HepG2 (cell line): ENCODE results near the gene PGP. TPM values are rescaled to one million over a fixed set of nuclear protein-coding genes. Genes with fewer than 3 reads are reported as not detected.

ENCODE experiments used
- ARHGAP35 ChIP-seq: sonication (generic); formaldehyde crosslinking; IDR thresholded peaks from 2 replicates; pipeline ENCODE4 v1.9.0; 2022; ENCODE audit warnings: mild to moderate bottlenecking, inconsistent platforms, moderate library complexity, missing genetic modification reagents, borderline replicate concordance
- CBFB ChIP-seq: sonication (generic); formaldehyde crosslinking; IDR thresholded peaks from 2 replicates; pipeline ENCODE4 v1.4.0; 2020; ENCODE audit warnings: missing genetic modification reagents
- HDAC2 ChIP-seq: sonication (generic); formaldehyde crosslinking; IDR thresholded peaks from 2 replicates; pipeline ENCODE4 v1.4.0; 2020; ENCODE audit warnings: missing genetic modification reagents
- ISL2 ChIP-seq: sonication (generic); formaldehyde crosslinking; IDR thresholded peaks from 2 replicates; pipeline ENCODE4 v1.5.0; 2020; ENCODE audit warnings: missing genetic modification reagents
- JARID2 ChIP-seq: sonication (generic); formaldehyde crosslinking; IDR thresholded peaks from 2 replicates; pipeline ENCODE4 v1.8.1; 2023; ENCODE audit warnings: missing genetic modification reagents, inconsistent platforms; ENCODE audit not compliant: insufficient replicate concordance
- KMT2A ChIP-seq: sonication (generic); formaldehyde crosslinking; IDR thresholded peaks from 2 replicates; pipeline ENCODE4 v1.4.0; 2020; ENCODE audit warnings: missing genetic modification reagents
- NR2F1 ChIP-seq, 2 experiments: fragments of 450-650 bp in 1 of 2; formaldehyde crosslinking in 1 of 2; IDR thresholded peaks; 2 replicates each; pipeline versions ENCODE4 v1.5.0 to v1.6.1; 2016 to 2020; ENCODE audit warnings: mild to moderate bottlenecking in 1 of 2, missing compliant biosample characterization in 1 of 2, missing genetic modification reagents in 1 of 2, moderate library complexity in 1 of 2
- ZNF326 ChIP-seq: sonication (generic); formaldehyde crosslinking; IDR thresholded peaks from 2 replicates; pipeline ENCODE4 v1.4.0; 2020; ENCODE audit warnings: missing genetic modification reagents, borderline replicate concordance
- ZNF556 ChIP-seq: sonication (generic); formaldehyde crosslinking; IDR thresholded peaks from 2 replicates; pipeline ENCODE4 v1.4.0; 2020; ENCODE audit warnings: mild to moderate bottlenecking, missing genetic modification reagents, borderline replicate concordance
- ZSCAN9 ChIP-seq: IDR thresholded peaks from 2 replicates; pipeline ENCODE4 v1.6.1; 2016; ENCODE audit warnings: borderline replicate concordance
- polyA plus RNA-seq, 8 experiments: library from polyadenylated mRNA; depleted of rRNA in 3 of 8; stranded (reverse) in 7 of 8; unstranded in 1 of 8; fragments of >200 nt; fragmentation: Illumina TruSeq in 4 of 8; extraction: Trizol in 4 of 8; gene quantifications; 2 replicates each; pipeline versions ENCODE4 v1.2.1 to v1.2.3, GENCODE V29; 2011 to 2016; ENCODE audit warnings: low read depth in 4 of 8, missing spikeins in 1 of 8, mixed read lengths in 1 of 8; ENCODE audit not compliant: insufficient read depth in 1 of 8
- total RNA-seq, 5 experiments: library from RNA; depleted of rRNA; stranded (reverse); fragments of >200 nt; fragmentation: Illumina TruSeq; extraction: Trizol; gene quantifications; 2 replicates each; pipeline ENCODE4 v1.2.3, GENCODE V29; 2016; ENCODE audit warnings: low read depth in 1 of 5
- TF ChIP-seq, protein P1 (sequence below): sonication (generic); formaldehyde crosslinking; conservative IDR thresholded peaks from 2 replicates; pipeline ENCODE4 v1.8.1; 2023; ENCODE audit warnings: missing genetic modification reagents
- TF ChIP-seq, protein P2 (sequence below): sonication (generic); formaldehyde crosslinking; IDR thresholded peaks from 2 replicates; pipeline ENCODE4 v1.5.0; 2020; ENCODE audit warnings: mild to moderate bottlenecking, missing genetic modification reagents, moderate library complexity
- TF ChIP-seq, protein P3 (sequence below): fragments of 450-650 bp; IDR thresholded peaks from 2 replicates; pipeline ENCODE4 v1.6.1; 2017
- TF ChIP-seq, protein P4 (sequence below): sonication (generic); formaldehyde crosslinking; IDR thresholded peaks from 2 replicates; pipeline ENCODE4 v1.4.0; 2020; ENCODE audit warnings: missing genetic modification reagents

Gene PGP
- total and polyA plus RNA-seq, 2 of the 13 experiments (the other 11 are each of a cell fraction or from before 2014, with no cell fraction given): 7.3 to 18.3 TPM

DNA sequence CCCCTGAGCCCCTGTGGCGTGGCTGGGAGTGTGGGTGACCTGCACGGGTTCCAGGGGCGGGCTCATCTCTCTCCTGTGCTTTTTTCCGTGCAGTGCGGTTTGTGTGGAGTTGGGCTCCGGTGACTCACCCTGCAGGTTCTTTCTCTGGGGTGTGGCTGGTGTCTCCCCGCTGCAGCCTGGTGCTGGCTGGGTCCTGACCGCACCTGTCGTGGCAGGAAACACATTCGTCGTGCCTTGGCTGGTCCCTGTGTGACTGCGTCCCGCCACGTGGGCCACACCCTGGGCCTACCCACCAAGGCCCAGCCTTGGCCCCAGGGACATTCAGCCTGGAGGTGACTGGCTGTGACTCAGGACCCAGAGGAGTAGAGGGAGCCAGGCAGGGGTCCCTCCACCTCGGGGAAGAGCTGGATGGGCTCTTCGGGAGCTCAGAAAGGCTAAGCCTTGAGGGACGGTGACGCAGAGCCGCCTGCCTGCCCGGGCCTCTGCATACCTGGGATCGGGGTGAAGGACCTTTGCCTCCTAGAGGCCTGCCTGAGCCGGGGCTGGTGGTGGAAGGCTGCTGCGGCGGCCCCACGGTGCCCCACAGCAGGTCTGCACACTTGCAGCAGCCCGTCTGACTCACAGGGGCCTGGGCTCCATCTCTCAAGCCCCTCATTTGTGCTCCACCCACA lies 51.3 kb downstream of the PGP start (continued):
- TF ChIP-seq ZNF556 (CRISPR knock-in tag): 0 out of 2 replicates have a peak, but pooled peaks have one; percentile 56
- TF ChIP-seq ISL2: 0 out of 2 replicates have a peak, but pooled peaks have one; percentile 20
- TF ChIP-seq, protein P1, sequence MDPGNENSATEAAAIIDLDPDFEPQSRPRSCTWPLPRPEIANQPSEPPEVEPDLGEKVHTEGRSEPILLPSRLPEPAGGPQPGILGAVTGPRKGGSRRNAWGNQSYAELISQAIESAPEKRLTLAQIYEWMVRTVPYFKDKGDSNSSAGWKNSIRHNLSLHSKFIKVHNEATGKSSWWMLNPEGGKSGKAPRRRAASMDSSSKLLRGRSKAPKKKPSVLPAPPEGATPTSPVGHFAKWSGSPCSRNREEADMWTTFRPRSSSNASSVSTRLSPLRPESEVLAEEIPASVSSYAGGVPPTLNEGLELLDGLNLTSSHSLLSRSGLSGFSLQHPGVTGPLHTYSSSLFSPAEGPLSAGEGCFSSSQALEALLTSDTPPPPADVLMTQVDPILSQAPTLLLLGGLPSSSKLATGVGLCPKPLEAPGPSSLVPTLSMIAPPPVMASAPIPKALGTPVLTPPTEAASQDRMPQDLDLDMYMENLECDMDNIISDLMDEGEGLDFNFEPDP: 0 out of 2 replicates have a peak, but pooled peaks have one; percentile 57
- peak; percentile 75 for TF ChIP-seq ARHGAP35 (CRISPR knock-in tag)
- TF ChIP-seq, protein P2, sequence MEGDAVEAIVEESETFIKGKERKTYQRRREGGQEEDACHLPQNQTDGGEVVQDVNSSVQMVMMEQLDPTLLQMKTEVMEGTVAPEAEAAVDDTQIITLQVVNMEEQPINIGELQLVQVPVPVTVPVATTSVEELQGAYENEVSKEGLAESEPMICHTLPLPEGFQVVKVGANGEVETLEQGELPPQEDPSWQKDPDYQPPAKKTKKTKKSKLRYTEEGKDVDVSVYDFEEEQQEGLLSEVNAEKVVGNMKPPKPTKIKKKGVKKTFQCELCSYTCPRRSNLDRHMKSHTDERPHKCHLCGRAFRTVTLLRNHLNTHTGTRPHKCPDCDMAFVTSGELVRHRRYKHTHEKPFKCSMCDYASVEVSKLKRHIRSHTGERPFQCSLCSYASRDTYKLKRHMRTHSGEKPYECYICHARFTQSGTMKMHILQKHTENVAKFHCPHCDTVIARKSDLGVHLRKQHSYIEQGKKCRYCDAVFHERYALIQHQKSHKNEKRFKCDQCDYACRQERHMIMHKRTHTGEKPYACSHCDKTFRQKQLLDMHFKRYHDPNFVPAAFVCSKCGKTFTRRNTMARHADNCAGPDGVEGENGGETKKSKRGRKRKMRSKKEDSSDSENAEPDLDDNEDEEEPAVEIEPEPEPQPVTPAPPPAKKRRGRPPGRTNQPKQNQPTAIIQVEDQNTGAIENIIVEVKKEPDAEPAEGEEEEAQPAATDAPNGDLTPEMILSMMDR (CRISPR knock-in tag): peak; percentile 31; the same call in 1 of the 2 replicates
- TF ChIP-seq HDAC2 (CRISPR knock-in tag): peak; percentile 40; the same call in 1 of the 2 replicates
- TF ChIP-seq, protein P3, sequence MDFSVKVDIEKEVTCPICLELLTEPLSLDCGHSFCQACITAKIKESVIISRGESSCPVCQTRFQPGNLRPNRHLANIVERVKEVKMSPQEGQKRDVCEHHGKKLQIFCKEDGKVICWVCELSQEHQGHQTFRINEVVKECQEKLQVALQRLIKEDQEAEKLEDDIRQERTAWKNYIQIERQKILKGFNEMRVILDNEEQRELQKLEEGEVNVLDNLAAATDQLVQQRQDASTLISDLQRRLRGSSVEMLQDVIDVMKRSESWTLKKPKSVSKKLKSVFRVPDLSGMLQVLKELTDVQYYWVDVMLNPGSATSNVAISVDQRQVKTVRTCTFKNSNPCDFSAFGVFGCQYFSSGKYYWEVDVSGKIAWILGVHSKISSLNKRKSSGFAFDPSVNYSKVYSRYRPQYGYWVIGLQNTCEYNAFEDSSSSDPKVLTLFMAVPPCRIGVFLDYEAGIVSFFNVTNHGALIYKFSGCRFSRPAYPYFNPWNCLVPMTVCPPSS: no peak
- TF ChIP-seq KMT2A (CRISPR knock-in tag): no peak
- peak; percentile 31 for TF ChIP-seq JARID2 (CRISPR knock-in tag)
- peak; percentile 51; the same call in 1 of the 2 replicates for TF ChIP-seq CBFB (CRISPR knock-in tag)
- TF ChIP-seq, protein P4, sequence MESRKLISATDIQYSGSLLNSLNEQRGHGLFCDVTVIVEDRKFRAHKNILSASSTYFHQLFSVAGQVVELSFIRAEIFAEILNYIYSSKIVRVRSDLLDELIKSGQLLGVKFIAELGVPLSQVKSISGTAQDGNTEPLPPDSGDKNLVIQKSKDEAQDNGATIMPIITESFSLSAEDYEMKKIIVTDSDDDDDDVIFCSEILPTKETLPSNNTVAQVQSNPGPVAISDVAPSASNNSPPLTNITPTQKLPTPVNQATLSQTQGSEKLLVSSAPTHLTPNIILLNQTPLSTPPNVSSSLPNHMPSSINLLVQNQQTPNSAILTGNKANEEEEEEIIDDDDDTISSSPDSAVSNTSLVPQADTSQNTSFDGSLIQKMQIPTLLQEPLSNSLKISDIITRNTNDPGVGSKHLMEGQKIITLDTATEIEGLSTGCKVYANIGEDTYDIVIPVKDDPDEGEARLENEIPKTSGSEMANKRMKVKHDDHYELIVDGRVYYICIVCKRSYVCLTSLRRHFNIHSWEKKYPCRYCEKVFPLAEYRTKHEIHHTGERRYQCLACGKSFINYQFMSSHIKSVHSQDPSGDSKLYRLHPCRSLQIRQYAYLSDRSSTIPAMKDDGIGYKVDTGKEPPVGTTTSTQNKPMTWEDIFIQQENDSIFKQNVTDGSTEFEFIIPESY (CRISPR knock-in tag): peak; percentile 24; the same call in 1 of the 2 replicates
- 0 out of 2 replicates have a peak, but pooled peaks have one; percentile 11 for TF ChIP-seq ZSCAN9
- TF ChIP-seq NR2F1 (CRISPR knock-in tag; IDR thresholded peaks at IDR 0.05): peak in 1 of 2 experiments; percentile 53; a peak in 1 of 4 replicates
- no peak for TF ChIP-seq ZNF326
